ENCODE results near the gene BEAN1.

The BEAN1 gene

DNA sequence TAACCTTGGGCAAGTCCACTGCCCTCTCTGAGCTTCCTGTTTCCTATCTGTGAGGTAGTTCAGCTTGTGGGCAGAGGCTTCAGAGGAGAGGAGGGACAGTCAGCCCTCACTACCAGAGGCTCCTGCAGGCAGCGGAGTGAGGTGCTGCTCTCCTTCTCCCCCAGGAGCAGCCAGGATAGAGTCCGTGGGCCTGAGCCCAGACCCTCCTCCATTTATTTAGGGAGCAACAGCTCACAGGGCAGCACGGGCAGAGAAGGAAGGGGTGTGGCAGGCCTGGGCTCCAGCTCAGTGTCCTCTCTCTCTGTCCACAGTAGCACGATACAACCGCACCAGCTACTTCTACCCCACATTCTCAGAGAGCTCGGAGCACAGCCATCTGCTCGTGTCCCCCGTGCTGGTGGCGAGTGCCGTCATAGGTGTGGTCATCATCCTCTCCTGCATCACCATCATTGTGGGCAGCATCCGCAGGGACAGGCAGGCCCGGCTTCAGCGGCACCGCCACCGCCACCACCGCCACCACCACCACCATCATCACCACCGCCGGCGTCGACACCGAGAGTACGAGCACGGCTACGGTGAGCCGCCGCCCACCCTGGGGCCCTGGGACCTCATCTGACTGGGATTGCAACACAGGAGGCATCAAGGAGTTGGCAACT is 42.3 kb downstream of the BEAN1 start:
- no peak for DNase-seq (ENCODE audit: low read depth in 2 of 2)

DNA sequence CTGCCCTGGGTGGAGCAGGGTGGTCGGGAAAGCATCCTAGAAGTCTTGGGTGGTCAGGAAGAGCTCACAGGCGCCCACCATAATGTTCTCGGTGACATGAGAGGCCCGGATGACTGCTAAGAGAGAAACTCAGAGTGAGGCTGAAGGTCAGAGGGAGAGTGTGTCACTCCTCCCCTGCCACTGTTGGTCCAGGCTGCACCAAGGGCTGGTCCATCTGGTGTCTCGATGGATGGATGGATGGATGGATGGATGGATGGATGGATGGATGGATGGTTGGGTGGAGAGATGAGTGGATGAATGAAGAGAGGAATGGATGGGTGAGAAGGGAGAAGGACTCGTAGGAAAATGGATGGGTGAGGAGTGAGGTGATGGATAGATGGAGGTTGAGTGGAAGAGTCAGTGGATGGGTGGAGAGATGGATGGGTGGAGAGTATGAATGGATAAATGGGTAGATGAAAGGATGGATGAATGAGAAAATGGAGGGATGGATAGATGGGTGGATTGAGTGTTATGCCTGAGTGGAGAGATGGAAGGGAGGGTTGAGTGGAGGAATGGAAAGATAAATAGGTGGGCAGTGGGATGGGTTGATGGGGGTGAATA is 43.0 kb downstream of the BEAN1 start:
- DNase-seq (ENCODE audit: low read depth in 2 of 2) = no peak

DNA sequence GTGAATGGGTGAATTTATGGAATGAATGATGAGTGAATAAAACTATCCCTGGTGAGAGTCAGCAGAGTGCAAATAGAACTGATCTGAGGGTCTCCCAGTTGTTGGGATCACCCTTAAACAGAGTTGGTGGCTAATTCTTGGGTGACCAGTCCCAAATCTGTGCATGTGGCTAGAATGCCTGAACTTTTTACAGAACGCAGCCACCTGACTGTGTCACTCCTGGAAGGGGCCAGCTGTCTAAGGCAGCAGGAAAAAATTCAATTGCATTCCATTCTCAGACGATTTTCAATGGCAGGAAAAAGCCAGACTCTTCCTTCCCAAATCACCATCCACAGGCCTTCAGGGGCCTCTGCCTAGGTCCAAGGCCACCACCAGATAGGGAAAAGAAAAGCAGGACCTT is 43.5 kb downstream of the BEAN1 start:
- DNase-seq (ENCODE audit: low read depth in 2 of 2) = no peak

DNA sequence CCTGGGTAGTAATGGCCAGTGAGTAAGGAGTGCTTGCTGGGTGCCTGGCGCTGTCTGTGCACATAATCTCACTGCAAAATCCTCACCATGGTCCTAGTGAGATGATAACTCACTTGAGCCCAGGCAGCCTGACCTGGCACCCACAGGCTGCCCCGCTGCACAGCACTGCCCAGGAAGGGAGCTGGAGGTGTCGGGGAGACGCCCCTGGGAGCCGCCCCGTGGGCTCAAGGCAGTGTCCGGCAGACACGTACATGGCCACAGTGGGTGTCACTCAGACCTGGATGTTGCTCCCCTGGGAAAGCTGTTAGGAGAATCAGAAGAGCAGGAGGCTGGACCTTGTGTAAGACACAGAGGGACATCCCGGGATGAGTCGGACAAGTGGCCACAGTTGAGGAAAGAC is 44.2 kb downstream of the BEAN1 start:
- DNase-seq (ENCODE audit: low read depth in 2 of 2) = no peak

DNA sequence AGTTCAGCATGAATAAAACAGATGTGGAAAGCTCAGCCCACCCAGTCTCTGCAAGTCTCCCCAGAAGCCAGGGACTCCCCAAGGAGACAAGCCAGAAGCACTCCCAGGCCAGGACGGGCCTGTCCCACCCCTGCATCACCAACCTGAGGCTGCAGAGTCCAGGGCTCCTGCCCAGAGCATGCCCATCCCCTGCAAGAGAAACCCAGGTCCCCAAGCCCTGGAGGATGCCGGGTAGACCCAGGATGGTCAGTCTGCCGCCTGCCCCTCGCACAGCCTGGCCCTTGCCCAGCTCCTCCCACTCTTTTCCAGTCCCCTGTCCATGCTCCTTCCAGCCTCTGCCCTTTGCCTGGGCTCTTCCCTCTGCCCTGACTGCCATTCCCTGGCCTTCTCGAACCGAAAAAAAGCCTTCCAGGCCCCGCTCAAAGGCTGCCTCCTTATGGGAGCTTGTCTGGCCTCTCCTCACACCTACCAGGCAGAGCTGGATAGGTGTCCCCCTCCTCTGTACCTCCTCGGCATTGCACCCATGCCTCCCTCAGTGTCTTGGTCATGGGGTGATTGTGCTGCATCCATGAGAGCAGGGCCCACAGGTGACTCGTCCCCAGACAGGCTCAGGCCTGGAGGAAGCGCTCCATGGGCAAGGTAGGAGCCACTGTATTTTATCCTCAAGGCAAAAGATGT is 44.8 kb downstream of the BEAN1 start:
- no peak for DNase-seq (ENCODE audit: low read depth in 2 of 2)

DNA sequence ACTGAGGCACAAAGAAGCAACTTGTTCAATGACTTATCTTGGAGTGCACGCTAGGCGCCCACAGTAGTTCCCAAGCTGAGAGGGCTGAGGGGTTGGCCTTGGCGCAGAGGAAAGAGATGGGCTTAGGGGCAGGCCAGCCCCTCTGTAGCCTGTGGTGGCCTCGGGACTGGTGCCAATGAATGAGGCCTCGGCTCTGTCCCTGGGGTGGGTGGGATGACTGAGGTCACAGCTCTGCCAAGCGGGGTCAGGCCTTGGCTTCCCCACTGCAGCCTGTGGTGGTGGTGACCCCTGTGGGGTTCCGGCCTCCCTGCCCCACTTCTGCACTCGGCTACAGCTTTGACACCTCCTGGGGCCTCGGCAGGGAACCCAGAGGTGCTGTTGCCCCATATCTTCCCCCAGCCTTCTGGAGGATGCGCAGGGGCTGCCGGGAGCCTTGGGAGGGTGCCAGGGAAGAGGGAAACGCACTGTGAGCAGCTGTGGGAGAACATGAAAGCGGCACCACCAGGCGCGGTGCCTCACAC is 46.0 kb downstream of the BEAN1 start:
- no peak for DNase-seq (ENCODE audit: low read depth in 2 of 2)

DNA sequence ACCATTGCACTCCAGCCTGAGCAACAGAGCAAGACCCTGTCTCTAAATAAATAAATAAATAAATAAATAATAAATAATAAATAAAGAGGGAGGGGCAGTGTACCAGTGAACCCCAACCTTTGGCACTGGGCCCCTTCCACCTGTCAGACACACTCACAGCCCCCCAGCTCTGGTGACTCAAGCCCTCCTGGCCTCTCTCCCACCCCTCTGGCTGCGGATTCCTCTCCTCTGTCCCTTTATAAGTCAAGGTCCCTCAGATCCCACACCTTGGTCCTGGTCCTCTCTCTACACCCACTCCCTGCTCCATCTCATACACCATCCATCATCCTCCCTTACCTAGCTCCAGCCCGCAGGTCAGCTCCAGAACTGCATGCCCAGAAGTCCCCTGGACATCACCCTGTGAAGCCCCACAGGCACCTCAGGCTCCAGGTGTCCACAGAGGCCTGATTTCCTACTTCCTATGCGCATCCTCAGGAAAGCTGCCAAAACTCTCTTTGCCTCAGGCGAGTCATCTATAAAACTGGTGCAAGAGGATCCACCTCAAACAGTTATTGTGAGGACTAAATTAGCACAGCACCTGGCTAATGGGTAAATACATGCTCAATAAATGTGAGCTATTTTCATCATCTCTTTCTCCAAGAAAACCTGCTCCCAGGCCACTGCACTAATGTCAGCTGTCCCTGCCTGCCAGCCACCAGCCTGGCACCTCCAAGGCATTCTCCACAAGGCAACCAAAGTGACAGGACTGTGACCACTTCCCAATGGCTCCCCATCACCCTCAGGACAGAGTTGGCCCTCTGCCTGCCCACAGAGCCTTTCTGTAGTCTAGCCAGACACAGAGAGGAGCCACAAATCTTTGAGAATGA is 46.8 kb downstream of the BEAN1 start:
- DNase-seq (ENCODE audit: low read depth in 2 of 2) = no peak

DNA sequence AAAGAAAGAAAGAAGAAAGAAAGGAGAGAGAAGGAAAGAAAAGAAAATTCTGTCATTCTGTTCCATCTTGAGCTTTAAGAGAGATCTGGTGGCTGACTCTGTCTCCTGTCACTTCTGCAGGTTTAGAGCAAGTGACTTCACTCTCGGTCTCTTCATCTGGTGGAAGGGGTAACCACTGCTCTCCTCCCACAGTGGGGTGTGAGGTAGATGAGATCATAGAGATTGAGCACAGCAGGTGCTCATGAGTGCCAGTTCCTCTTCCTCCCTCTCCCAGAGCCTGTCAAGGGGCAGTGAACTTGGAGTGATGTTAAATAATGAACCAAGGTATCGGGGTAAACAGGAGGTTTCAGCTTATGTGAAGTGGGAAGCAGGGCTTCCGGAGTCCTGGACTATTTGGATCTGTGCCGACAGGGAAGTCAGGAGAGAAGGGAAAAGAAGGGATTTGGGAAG is 47.7 kb downstream of the BEAN1 start:
- peak in 1 of 2 donors; percentile 24 for DNase-seq (ENCODE audit: low read depth in 2 of 2)

DNA sequence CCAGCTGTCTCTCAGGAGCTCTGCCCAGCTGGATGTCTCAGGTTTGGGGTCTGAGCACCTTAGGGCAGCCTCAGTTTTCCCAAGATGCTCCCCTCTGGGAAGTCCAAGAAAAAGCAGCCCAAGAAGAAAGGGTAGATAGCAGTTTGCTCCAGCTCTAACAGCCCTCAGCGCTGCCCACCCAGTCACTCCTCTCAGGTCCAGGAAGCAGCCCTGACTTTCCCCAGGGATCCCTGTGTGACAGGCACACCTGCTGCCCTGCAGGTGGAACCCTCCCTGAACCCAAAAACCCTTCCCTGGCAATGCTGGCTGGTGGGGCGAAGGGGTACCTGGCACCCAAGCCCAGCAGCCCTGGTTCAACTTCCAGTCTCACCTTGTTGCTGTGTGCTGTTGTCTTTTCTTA is 48.1 kb downstream of the BEAN1 start:
- no peak for DNase-seq (ENCODE audit: low read depth in 2 of 2)

DNA sequence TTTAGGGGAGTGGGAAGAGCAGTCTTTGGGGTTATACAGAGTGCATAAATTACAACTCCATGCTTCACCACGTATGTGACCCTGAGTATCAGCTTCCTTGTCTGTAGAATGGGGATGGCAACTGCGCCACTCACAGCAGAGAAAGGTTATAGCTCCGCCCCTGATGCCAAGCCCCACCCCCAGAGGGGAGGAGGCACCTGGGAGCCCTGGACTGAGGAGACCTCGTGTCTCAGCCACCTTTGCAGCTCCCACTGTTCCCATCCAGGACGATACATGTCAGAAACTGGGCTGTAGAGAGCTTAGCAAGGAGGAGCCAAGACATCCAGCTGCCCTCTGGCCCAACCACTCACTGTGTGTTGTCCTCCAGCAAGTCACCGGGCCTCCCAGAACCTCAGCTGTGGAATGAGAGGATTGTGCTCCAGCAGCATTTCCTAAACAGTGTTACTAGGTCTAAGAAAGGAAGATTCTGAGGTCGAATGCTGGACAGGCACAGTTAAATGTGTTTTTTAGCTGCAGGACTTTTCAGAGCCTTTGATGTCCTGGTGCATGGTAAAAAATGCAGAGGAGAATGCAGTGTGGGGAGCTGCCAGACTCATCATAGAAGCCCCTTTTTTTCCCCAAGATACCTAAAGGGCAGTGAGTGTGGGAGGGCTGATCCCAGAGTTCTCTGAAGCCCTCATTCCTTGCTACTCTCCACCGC is 49.4 kb downstream of the BEAN1 start:
- DNase-seq (ENCODE audit: low read depth in 2 of 2) = peak in 1 of 2 donors; percentile 9

DNA sequence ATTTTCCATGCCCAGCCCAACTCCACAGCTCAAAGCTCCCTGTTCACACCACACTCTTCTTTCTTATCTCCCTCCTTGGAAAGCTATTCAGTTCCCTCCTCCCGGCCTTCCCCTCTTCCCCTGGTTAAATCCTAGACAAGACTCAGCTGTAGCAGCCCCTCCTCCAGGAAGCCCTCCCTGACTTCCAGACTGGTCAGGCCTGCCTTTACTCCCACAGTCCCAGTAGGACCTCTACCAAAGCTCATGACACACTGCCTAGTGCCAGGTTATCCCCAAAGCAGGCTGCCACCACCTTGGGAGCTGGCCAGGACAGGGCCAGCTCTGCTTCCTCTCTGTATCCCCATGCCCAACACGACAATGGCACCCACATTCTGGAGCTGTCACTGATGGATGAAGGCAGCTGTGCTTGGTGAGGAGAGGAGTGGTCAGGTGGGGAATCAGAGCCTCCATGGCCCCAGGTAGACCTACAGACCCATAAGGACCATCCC is 50.0 kb downstream of the BEAN1 start:
- no peak for DNase-seq (ENCODE audit: low read depth in 2 of 2)

DNA sequence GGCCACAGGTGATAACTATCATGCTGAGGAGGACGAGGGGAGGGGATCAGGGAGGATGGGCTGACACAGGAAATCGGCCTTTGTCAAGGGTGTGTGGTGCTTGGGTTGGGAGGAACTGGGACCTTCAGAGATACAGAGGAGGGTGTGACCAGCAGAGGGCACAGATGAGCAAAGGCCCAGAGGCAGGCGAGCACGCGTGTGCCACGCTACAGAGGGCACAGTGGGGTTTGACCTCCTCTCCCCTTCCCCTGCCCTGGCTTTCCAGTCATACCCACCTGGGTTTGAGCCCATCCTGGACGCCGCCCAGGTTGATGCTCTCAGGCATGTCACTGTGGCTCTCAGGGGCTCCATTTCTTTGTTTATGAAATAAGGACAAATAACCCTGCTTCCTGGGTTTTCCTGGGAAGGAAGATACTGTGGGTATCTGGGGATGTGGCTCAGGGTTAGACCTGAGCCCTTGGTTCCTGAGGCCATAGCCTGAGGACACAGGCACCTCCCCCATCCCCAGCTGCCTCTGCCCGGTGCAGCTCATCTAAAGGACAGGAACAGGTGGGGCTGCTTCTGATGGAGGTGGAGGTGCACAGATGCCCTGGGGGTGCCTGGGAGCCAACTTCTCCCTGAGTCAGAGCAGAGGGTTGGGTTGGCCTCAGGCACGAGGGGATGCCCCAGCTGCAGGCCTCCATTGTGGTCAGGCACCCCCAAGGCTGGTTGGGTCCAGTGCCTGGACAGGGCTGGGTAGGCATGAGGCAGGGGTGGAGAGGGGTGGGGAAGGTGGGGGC is 51.8 kb downstream of the BEAN1 start:
- DNase-seq (ENCODE audit: low read depth in 2 of 2) = peak; percentile 48 to 60

DNA sequence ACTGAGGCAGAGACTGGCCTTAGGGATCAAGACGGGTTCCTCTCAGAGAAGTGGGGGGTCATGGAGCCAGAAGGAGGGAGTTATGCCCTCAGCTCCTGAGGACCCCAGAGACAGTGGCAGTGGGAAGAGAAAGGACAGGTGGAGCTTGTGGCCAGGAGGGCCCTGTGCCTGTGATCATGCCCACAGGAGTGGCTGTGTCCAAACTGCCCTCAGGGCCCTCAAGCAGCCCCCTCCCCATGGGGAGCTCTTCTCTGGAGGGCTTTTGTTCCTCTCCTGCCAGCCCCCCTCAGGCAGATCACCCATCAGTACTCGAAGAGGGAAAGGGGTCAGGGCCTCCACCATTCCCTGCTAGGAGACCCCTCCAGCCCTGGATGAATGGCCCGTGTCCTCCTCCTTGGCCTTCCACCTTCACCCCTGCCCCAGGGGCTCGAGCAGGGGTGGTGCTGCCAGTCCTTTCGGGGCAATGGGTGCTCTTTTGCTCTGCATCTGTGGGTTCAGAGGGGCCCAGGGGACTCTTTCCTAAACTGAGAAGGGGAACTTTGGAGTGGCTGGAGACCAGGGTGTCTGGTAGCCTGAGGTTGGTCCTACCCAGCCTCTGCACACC is 52.7 kb downstream of the BEAN1 start:
- no peak for DNase-seq (ENCODE audit: low read depth in 2 of 2)

DNA sequence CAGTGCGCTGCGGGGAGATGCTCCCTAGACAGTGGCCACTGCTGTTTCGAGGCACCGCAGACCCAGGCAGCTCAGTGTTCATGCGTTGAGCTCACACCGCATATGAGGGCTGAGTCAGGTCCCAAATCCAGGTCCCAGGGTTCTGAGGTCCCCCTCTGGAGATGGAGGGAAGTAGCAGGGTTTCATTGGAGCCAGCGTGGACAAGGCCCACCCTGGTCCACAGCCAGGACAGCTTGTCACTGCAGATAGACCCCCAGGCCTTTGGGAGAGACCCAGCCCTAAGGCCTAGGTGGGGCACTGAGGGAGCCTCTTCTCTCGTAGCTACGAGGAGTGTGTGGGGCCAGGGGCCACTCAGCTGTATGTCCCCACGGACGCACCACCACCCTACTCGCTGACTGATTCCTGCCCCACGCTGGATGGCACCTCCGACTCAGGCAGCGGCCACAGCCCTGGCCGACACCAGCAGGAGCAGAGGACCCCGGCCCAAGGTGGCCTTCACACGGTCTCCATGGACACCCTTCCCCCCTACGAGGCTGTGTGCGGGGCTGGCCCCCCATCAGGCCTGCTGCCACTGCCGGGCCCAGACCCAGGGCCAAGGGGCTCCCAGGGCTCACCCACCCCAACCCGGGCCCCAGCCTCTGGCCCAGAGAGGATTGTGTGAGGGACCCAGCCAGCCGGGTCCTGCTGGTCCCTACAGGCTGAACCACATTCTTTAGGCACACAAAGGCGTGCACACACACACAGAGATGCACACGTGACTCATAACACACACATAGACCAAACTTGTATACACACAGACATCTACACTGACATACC is 53.4 kb downstream of the BEAN1 start:
- DNase-seq (ENCODE audit: low read depth in 2 of 2) = no peak

DNA sequence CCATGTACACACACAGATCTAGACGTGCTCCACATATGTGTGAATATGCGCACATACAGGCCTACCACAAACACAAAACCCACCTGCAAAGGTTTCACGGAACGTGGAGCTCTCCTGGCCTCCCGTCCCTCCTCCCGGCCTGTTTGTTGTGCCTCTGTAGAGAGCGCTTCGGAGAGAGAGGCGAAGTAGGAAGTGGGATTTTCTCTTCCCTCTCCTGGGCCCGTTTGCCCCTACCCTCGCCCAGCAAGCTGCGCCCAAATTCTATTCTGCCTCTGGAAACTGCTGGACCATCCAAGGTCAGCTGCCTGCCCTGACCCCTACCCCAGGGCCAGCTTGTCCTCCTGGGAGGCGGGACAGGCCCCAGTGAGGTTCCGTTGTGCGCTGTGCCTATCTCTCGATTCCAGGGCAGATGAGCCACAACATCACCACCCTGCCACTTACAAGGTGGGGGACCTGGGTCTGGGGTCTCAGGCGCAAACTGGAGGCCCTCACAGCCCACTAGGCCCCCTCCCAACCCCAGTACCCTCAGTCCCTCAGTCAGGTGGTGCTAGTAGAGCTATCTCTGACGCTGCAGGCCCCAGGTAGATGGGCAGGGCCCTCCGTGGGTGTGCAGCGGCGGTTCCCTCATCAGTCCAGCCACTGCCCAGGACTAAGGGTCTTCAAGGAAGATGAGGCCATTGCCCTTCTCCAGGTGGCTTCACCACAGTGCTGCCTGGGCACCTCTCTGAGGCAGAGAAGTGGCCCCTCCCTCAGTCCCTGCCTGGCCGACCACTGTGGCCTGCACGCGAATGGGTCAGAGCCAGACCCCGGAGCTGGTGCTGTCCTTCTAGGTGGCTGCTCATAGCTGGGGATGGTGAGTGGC is 54.2 kb downstream of the BEAN1 start:
- DNase-seq (ENCODE audit: low read depth in 2 of 2) = no peak

DNA sequence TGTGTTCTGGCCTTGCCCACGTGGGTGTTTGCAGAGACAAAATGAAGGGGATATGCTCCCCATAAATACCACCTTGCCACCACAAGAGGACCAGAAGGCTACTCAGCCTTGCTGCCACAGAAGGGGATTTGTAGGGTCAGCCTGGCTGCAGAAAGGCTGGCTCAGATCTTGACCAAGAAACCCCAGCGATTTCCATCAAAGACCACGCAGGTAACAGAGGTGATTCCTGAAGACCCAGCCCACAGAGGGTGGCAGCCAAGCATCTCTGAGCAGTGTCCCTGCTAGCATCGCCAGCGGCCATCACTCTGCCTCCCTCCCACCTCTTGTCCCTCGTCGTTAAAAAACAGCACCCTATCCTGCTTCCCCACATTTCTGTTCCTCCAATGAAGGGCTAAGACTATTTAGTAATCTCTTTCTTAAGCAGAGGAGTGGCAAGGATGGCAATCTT is 54.9 kb downstream of the BEAN1 start:
- no peak for DNase-seq (ENCODE audit: low read depth in 2 of 2)

DNA sequence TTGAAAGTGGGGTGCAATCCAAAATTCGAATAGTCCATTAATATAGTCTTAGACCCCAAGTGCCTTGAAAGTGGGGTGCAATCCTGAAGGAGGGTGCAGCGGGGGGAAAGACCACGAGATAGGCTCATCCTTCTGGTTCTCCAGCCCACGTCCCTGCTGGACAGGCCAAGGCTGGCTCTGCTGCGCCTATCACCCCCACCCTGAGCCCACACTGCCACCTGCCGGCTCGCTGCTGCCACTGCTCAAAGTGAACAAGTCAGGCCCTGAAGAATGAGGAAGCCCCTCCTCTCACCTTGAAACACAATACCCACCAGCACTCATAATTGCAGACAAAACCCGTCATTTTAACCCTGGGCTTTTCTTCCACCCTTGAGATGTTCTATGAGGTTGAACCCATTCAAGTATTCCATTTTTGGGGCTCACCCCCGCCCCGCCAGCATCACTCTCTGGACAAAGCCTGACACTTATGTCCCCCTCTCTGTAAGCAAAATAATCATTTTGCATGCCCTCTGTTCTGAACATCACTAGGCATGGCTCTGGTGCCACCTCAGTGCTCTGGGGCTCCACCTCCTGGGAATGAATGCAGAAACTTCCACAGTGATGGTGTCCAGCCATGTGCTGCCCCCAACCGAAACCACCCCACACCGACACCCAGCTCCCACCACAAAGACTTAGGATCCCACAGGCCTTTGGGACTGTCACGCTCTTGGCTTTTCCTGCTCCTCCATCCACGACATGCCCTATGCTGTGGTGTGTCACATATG is 56.8 kb downstream of the BEAN1 start:
- peak; percentile 48 to 56 for DNase-seq (ENCODE audit: low read depth in 2 of 2)
